H1 (cell line): ENCODE results near the gene CRY1. TPM values are rescaled to one million over a fixed set of nuclear protein-coding genes. Genes with fewer than 3 reads are reported as not detected.

Experiments
- CTCF ChIA-PET: fragments of 300-600 bp; sonication (Branson Sonifier 250); formaldehyde crosslinking; loops from one replicate; lab custom pipeline; 2021; ENCODE audit not compliant: partially characterized antibody; lab: Charles Lee
- POLR2A ChIA-PET: fragments of 300-600 bp; sonication (Branson Sonifier 250); formaldehyde crosslinking; loops from one replicate; lab custom pipeline; 2021; ENCODE audit warnings: inconsistent platforms; ENCODE audit not compliant: partially characterized antibody; lab: Charles Lee
- DNase-seq, 2 experiments: peaks; one replicate each; pipeline versions ENCODE4 v3.0.0 to v3.0.0-alpha.2; 2010 to 2022; ENCODE audit warnings: low spot score in 2 of 2, low read depth in 1 of 2, mixed read lengths in 1 of 2
- FAIRE-seq: peaks from 2 replicates; lab custom pipeline; 2011; peaks lifted over from hg19 to GRCh38; lab: Jason Lieb, UNC
- H2AFZ ChIP-seq: 2 replicates; pipeline ENCODE4 v1.8.1; 2012; ENCODE audit warnings: low read length, inconsistent platforms
- H2AK5ac ChIP-seq: 2 replicates; pipeline ENCODE4 v1.6.1; 2013; ENCODE audit warnings: low read depth, low read length
- H2BK120ac ChIP-seq: replicated peaks from 2 replicates; pipeline ENCODE3; 2013; ENCODE audit warnings: low read depth, low read length, inconsistent platforms
- H2BK12ac ChIP-seq: 2 replicates; pipeline ENCODE4 v1.6.1; 2013; ENCODE audit warnings: low read depth, low read length
- H2BK15ac ChIP-seq: 2 replicates; pipeline ENCODE4 v1.6.1; 2013; ENCODE audit warnings: low read length
- H2BK20ac ChIP-seq: 2 replicates; pipeline ENCODE4 v1.6.1; 2013; ENCODE audit warnings: low read length
- H2BK5ac ChIP-seq: 2 replicates; pipeline ENCODE4 v1.6.1; 2013; ENCODE audit warnings: low read depth, low read length
- H3K14ac ChIP-seq: 2 replicates; pipeline ENCODE4 v1.6.1; 2013; ENCODE audit warnings: inconsistent platforms; ENCODE audit not compliant: insufficient read length
- H3K18ac ChIP-seq: 2 replicates; pipeline ENCODE4 v1.6.1; 2013; ENCODE audit warnings: low read length; ENCODE audit errors: extremely low read depth
- H3K23ac ChIP-seq: 2 replicates; pipeline ENCODE4 v1.6.1; 2013; ENCODE audit warnings: inconsistent platforms; ENCODE audit not compliant: insufficient read length
- H3K23me2 ChIP-seq: 2 replicates; pipeline ENCODE4 v1.6.1; 2013; ENCODE audit warnings: low read depth, low read length
- H3K27ac ChIP-seq: 2 replicates; pipeline ENCODE4 v1.6.1; 2011; ENCODE audit warnings: low read depth, low read length, inconsistent platforms
- H3K27me3 ChIP-seq, 4 experiments: replicated peaks in 1 of 4; 1 replicate in 1 of 4; 2 replicates in 3 of 4; pipeline versions ENCODE4 v1.6.1 to v1.8.1; 2011 to 2013; ENCODE audit warnings: low read length in 3 of 4, mild to moderate bottlenecking in 3 of 4, inconsistent platforms in 2 of 4, mixed read lengths in 2 of 4, moderate library complexity in 1 of 4; ENCODE audit not compliant: control insufficient read depth in 3 of 4, insufficient read depth in 3 of 4; ENCODE audit errors: extremely low read depth in 1 of 4
- H3K36me3 ChIP-seq, 4 experiments: 2 replicates each; pipeline versions ENCODE4 v1.6.1 to v1.8.1; 2011 to 2013; ENCODE audit warnings: mild to moderate bottlenecking in 4 of 4, low read length in 3 of 4, moderate library complexity in 2 of 4, control low read depth in 1 of 4, inconsistent platforms in 1 of 4; ENCODE audit not compliant: insufficient read depth in 4 of 4, control insufficient read depth in 2 of 4
- H3K4ac ChIP-seq: replicated peaks from 2 replicates; pipeline ENCODE3; 2013; ENCODE audit warnings: low read length, low read depth, mixed read lengths, inconsistent platforms; ENCODE audit not compliant: insufficient read length
- H3K4me1 ChIP-seq, 4 experiments: replicated peaks in 1 of 4; 1 replicate in 1 of 4; 2 replicates in 3 of 4; pipeline versions ENCODE4 v1.6.1 to v1.8.1; 2011 to 2013; ENCODE audit warnings: low read length in 3 of 4, inconsistent platforms in 2 of 4, mixed read lengths in 1 of 4; ENCODE audit not compliant: insufficient read depth in 4 of 4, control insufficient read depth in 3 of 4
- H3K4me2 ChIP-seq, 2 experiments: 2 replicates each; pipeline versions ENCODE4 v1.6.1 to v1.8.1; 2011 to 2013; ENCODE audit warnings: low read depth in 2 of 2, low read length in 2 of 2, control low read depth in 1 of 2, inconsistent platforms in 1 of 2, mild to moderate bottlenecking in 1 of 2; ENCODE audit not compliant: insufficient read depth in 1 of 2
- H3K4me3 ChIP-seq, 4 experiments: fragments of 200-600, 300-600 bp in 1 of 4; sonication (generic), shearing (Covaris generic), sonication (Bioruptor Twin) in 1 of 4; 2 replicates each; pipeline versions ENCODE4 v1.5.1 to v1.8.1; 2011 to 2016; ENCODE audit warnings: low read length in 4 of 4, low read depth in 3 of 4, control low read depth in 2 of 4, inconsistent platforms in 2 of 4, mild to moderate bottlenecking in 2 of 4, mixed read lengths in 1 of 4, moderate library complexity in 1 of 4; ENCODE audit not compliant: insufficient read depth in 2 of 4; ENCODE audit errors: extremely low read depth in 1 of 4
- H3K56ac ChIP-seq: replicated peaks from 2 replicates; pipeline ENCODE3; 2013; ENCODE audit warnings: low read depth, mild to moderate bottlenecking, mixed read lengths, low read length, inconsistent platforms; ENCODE audit not compliant: insufficient read length
- H3K79me1 ChIP-seq: 2 replicates; pipeline ENCODE4 v1.6.1; 2013; ENCODE audit warnings: low read depth, low read length, control low read depth
- H3K79me2 ChIP-seq, 2 experiments: 2 replicates each; pipeline versions ENCODE4 v1.6.1 to v1.8.1; 2012 to 2013; ENCODE audit warnings: low read length in 2 of 2, mild to moderate bottlenecking in 2 of 2, inconsistent platforms in 1 of 2; ENCODE audit not compliant: insufficient read depth in 2 of 2, control insufficient read depth in 1 of 2
- H3K9ac ChIP-seq, 4 experiments: replicated peaks in 1 of 4; 1 replicate in 1 of 4; 2 replicates in 3 of 4; pipeline versions ENCODE4 v1.6.1 to v1.8.1; 2011 to 2013; ENCODE audit warnings: low read depth in 3 of 4, low read length in 3 of 4, control low read depth in 2 of 4, mild to moderate bottlenecking in 2 of 4, moderate library complexity in 2 of 4, inconsistent platforms in 1 of 4; ENCODE audit errors: extremely low read depth in 1 of 4
- H3K9me3 ChIP-seq, 2 experiments: 2 replicates each; pipeline versions ENCODE4 v1.6.1 to v1.8.1; 2012 to 2013; ENCODE audit warnings: mild to moderate bottlenecking in 2 of 2, moderate library complexity in 2 of 2, control low read depth in 1 of 2, inconsistent platforms in 1 of 2, low read depth in 1 of 2, low read length in 1 of 2, mixed read lengths in 1 of 2; ENCODE audit not compliant: insufficient read depth in 2 of 2
- H4K20me1 ChIP-seq, 2 experiments: replicated peaks in 1 of 2; 2 replicates each; pipeline versions ENCODE3 to v1.8.1; 2011 to 2013; ENCODE audit warnings: inconsistent platforms in 2 of 2, low read length in 2 of 2, mild to moderate bottlenecking in 1 of 2; ENCODE audit not compliant: insufficient read depth in 2 of 2, control insufficient read depth in 1 of 2
- H4K5ac ChIP-seq: 2 replicates; pipeline ENCODE4 v1.6.1; 2013; ENCODE audit warnings: low read length, low read depth, mixed read lengths, inconsistent platforms; ENCODE audit not compliant: insufficient read length
- H4K8ac ChIP-seq: 2 replicates; pipeline ENCODE4 v1.8.0; 2013; ENCODE audit warnings: mild to moderate bottlenecking, moderate library complexity, low read length, inconsistent platforms; ENCODE audit not compliant: insufficient read depth; ENCODE audit errors: extremely low read depth
- H4K91ac ChIP-seq: replicated peaks from 2 replicates; pipeline ENCODE3; 2013; ENCODE audit warnings: low read length, mixed read lengths, inconsistent platforms; ENCODE audit not compliant: insufficient read length
- BACH1 ChIP-seq: IDR thresholded peaks from 2 replicates; pipeline ENCODE4 v1.6.1; 2012; ENCODE audit warnings: low read length, improper control_type of control experiment
- CBX8 ChIP-seq: fragments of 300-800, 300-1000 bp; sonication (generic); IDR thresholded peaks from 2 replicates; pipeline ENCODE4 v1.7.1; 2016; ENCODE audit warnings: low read depth, low read length, borderline replicate concordance
- CREB1 ChIP-seq: IDR thresholded peaks from 2 replicates; pipeline ENCODE4 v1.6.1; 2012; ENCODE audit warnings: inconsistent platforms
- RFX5 ChIP-seq: IDR thresholded peaks from 2 replicates; pipeline ENCODE4 v1.6.1; 2011; ENCODE audit warnings: low read depth, low read length, improper control_type of control experiment, borderline replicate concordance
- YY1 ChIP-seq: IDR thresholded peaks from 2 replicates; pipeline ENCODE4 v1.6.1; 2011; ENCODE audit warnings: low read depth, mild to moderate bottlenecking, low read length
- WGBS, 2 experiments: shearing (Covaris generic) in 1 of 2; methylation state at CpG; one replicate each; pipeline versions ENCODE4 v1.1.6 to v1.1.7; 2013 to 2015; ENCODE audit warnings: low lambda C conversion rate in 2 of 2, mixed read lengths in 2 of 2, inconsistent platforms in 1 of 2, low coverage in 1 of 2, missing lambda C conversion rate in 1 of 2; ENCODE audit not compliant: insufficient replicate concordance in 2 of 2, insufficient coverage in 1 of 2, insufficient read length in 1 of 2; ENCODE audit errors: extremely low coverage in 1 of 2, missing lambda C conversion rate in 1 of 2; 5-methylcytosine and 5-hydroxymethylcytosine counted together
- polyA plus RNA-seq, 7 experiments: library from polyadenylated mRNA; depleted of rRNA in 3 of 7; stranded (reverse) in 5 of 7; unstranded in 2 of 7; fragments of >200 nt in 5 of 7; fragments of 200-250 nt in 2 of 7; gene quantifications; 1 replicate in 5 of 7; 2 replicates in 1 of 7; 4 replicates in 1 of 7; pipeline versions ENCODE4 v1.2.1 to v1.2.3, GENCODE V29; 2011 to 2013; ENCODE audit warnings: missing spikeins in 2 of 7, mixed read lengths in 2 of 7
- total RNA-seq: library from RNA; stranded (reverse); fragmentation: NEBNext Ultra II Directional; extraction: Animal tissue kit (Norgen Biotek cat#: 25700); gene quantifications from 2 replicates; pipeline ENCODE4 v1.2.1, GENCODE V29; 2021

CRY1 gene
- total and polyA plus RNA-seq, 2 of the 8 experiments (the other 6 are each of a cell fraction or from before 2014, with no cell fraction given), result 13.6 to 25.1 TPM

- Histone ChIP-seq H3K36me3 (no peaks in the 10 kb centered on the region), H3K56ac (no peak overlapping the region), H3K14ac (no peak overlapping the region), H4K8ac (no peak overlapping the region), H2BK5ac (no peak overlapping the region), H3K23ac (no peak overlapping the region), H3K27me3 (no peaks in the 10 kb centered on the region), H3K27ac (no peak overlapping the region), H3K9me3 (no peaks in the 10 kb centered on the region), H2AFZ (no peak overlapping the region), H3K9ac (no peak overlapping the region), H3K23me2 (no peaks in the 10 kb centered on the region), H3K79me2 (no peaks in the 10 kb centered on the region), H3K4ac (no peak overlapping the region), H4K91ac (no peak overlapping the region), H3K4me2 (no peak overlapping the region), H2AK5ac (no peak overlapping the region), H2BK15ac (no peak overlapping the region), H2BK20ac (no peak overlapping the region), H2BK12ac (no peak overlapping the region), H4K20me1 (no peaks in the 10 kb centered on the region), H3K4me1 (peaks cover 0 to 5% (median 0%) of the 10 kb centered on the region in 4 experiments; a peak in 1 of 7 replicates), H3K79me1 (no peaks in the 10 kb centered on the region), H3K18ac (no peak overlapping the region), H2BK120ac (no peak overlapping the region), H3K4me3 (no peak overlapping the region), H4K5ac (no peak overlapping the region)
- DNase-seq (no peak), FAIRE-seq (no peak)
- ChIA-PET CTCF (interaction anchor here (6.4 kb wide), 1 partner anchor 9 kb away, joined by 45 read pairs; no protein-coding TSS in a partner anchor), POLR2A (no interaction called here)
- 93% methylated on average over 3 of the region's 3 CpGs; no CpG with 5 or more reads in 1 of the 2 experiments for WGBS, 2 experiments
- TF ChIP-seq CBX8 (no peak), YY1 (no peak), BACH1 (no peak), RFX5 (no peak), CREB1 (no peak)
These were observed 45.6 kb upstream of the CRY1 start for GRCh38 chr12:107138990-107139389.
